A549 (cell line): Measurements from ENCODE around the gene RPS23. TPM values are rescaled to one million over a fixed set of nuclear protein-coding genes. Genes with fewer than 3 reads are reported as not detected.

Source experiments
- ATAC-seq, 2 experiments: fragments of 200-7000 bp in 1 of 2; fragments of >200 bp in 1 of 2; cut with Nextera tagmentation in 1 of 2; cut with Tn5 transposase in 1 of 2; 3 replicates each; pipeline versions ENCODE4 v1.8.0 to v1.9.1; 2018 to 2020; ENCODE audit warnings: mild to moderate bottlenecking in 1 of 2, moderate library complexity in 1 of 2
- CTCF ChIA-PET: fragments of 300-600 bp; sonication (Branson Sonifier 250); formaldehyde crosslinking; extraction: SDS; loops from one replicate; lab custom pipeline; 2021; ENCODE audit warnings: antibody characterized with exemption, inconsistent platforms; lab: Yijun Ruan, JAX
- POLR2A ChIA-PET: fragments of 350-600 bp; formaldehyde crosslinking; extraction: SDS; loops from one replicate; lab custom pipeline; 2021; ENCODE audit warnings: antibody characterized with exemption, inconsistent platforms; lab: Yijun Ruan, JAX
- DNase-seq, 2 experiments: peaks; one replicate each; pipeline versions ENCODE4 v3.0.0 to v3.0.0-alpha.2; 2011 to 2016; ENCODE audit warnings: low read depth in 1 of 2, low spot score in 1 of 2
- FAIRE-seq: peaks from 2 replicates; lab custom pipeline; 2011; peaks lifted over from hg19 to GRCh38; lab: Jason Lieb, UNC
- H3K27ac ChIP-seq, 2 experiments: fragments of >200 bp; sonication (Bioruptor Twin); formaldehyde crosslinking; 3 replicates each; pipeline ENCODE4 v1.5.1; 2016 to 2017
- H3K4me1 ChIP-seq: fragments of >200 bp; sonication (Bioruptor Twin); formaldehyde crosslinking; 3 replicates; pipeline ENCODE4 v1.6.1; 2016
- H3K4me2 ChIP-seq: fragments of >200 bp; sonication (Bioruptor Twin); formaldehyde crosslinking; 3 replicates; pipeline ENCODE4 v1.6.1; 2016
- H3K4me3 ChIP-seq: fragments of >200 bp; sonication (Bioruptor Twin); formaldehyde crosslinking; 3 replicates; pipeline ENCODE4 v1.5.1; 2016
- H3K9me3 ChIP-seq: fragments of >200 bp; sonication (Bioruptor Twin); formaldehyde crosslinking; 3 replicates; pipeline ENCODE4 v1.6.1; 2016
- CBX2 ChIP-seq: fragments of 200-600 bp; sonication (generic); IDR thresholded peaks from 2 replicates; pipeline ENCODE4 v1.6.1; 2016; ENCODE audit warnings: low read depth, mild to moderate bottlenecking, borderline replicate concordance
- CEBPB ChIP-seq, 2 experiments: fragments of >200 bp in 1 of 2; sonication (Bioruptor Twin) in 1 of 2; formaldehyde crosslinking in 1 of 2; IDR thresholded peaks; 2 replicates each; pipeline ENCODE4 v1.6.1; 2012 to 2016
- EHF ChIP-seq: fragments of 250-450 bp; sonication (Bioruptor Pico); IDR thresholded peaks from 2 replicates; pipeline ENCODE4 v1.5.0; 2020; ENCODE audit warnings: mild to moderate bottlenecking
- ESRRA ChIP-seq: fragments of 150-350 bp; IDR thresholded peaks from 2 replicates; pipeline ENCODE4 v1.6.1; 2014; ENCODE audit warnings: mild to moderate bottlenecking, low read length, borderline replicate concordance
- FOXS1 ChIP-seq: fragments of 250-450 bp; sonication (Bioruptor Pico); IDR thresholded peaks from 2 replicates; pipeline ENCODE4 v1.5.0; 2020; ENCODE audit warnings: mild to moderate bottlenecking, moderate library complexity
- GATA3 ChIP-seq: IDR thresholded peaks from 2 replicates; pipeline ENCODE4 v1.6.1; 2012; ENCODE audit warnings: borderline replicate concordance
- HEYL ChIP-seq: fragments of 250-450 bp; sonication (Bioruptor Pico); IDR thresholded peaks from 2 replicates; pipeline ENCODE4 v1.8.0; 2021; ENCODE audit warnings: mild to moderate bottlenecking, moderate library complexity
- HOXA7 ChIP-seq: fragments of 250-450 bp; sonication (Bioruptor Pico); IDR thresholded peaks from 2 replicates; pipeline ENCODE4 v1.5.0; 2020; ENCODE audit warnings: mild to moderate bottlenecking, moderate library complexity
- HOXB13 ChIP-seq: fragments of 250-450 bp; sonication (Bioruptor Pico); IDR thresholded peaks from 2 replicates; pipeline ENCODE4 v1.5.0; 2020; ENCODE audit warnings: low read depth, mild to moderate bottlenecking, moderate library complexity
- HOXB5 ChIP-seq: fragments of 250-450 bp; sonication (Bioruptor Pico); IDR thresholded peaks from 2 replicates; pipeline ENCODE4 v1.5.0; 2020; ENCODE audit warnings: mild to moderate bottlenecking, moderate library complexity
- MYC ChIP-seq: IDR thresholded peaks from 2 replicates; pipeline ENCODE4 v1.6.1; 2012; ENCODE audit warnings: mild to moderate bottlenecking, inconsistent platforms, low read length, improper control_type of control experiment, borderline replicate concordance
- NFE2L2 ChIP-seq: fragments of 150-350 bp; conservative IDR thresholded peaks from 2 replicates; pipeline ENCODE4 v1.6.1; 2014; ENCODE audit warnings: low read length
- NR3C1 ChIP-seq: fragments of >200 bp; sonication (Bioruptor Twin); formaldehyde crosslinking; IDR thresholded peaks from 3 replicates; pipeline ENCODE4 v1.6.1; 2017
- PHF8 ChIP-seq: fragments of 200-600 bp; sonication (generic); IDR thresholded peaks from 2 replicates; pipeline ENCODE4 v1.6.1; 2016; ENCODE audit warnings: low read depth, mild to moderate bottlenecking, antibody characterized with exemption, moderate library complexity, borderline replicate concordance
- POLR2AphosphoS2 ChIP-seq: conservative IDR thresholded peaks from 2 replicates; pipeline ENCODE4 v1.6.1; 2012; ENCODE audit warnings: low read length, improper control_type of control experiment, inconsistent platforms
- RAD21 ChIP-seq, 2 experiments: fragments of >200 bp in 1 of 2; sonication (Bioruptor Twin) in 1 of 2; formaldehyde crosslinking in 1 of 2; IDR thresholded peaks in 1 of 2; conservative IDR thresholded peaks in 1 of 2; 2 replicates in 1 of 2; 3 replicates in 1 of 2; pipeline ENCODE4 v1.6.1; 2012 to 2018; ENCODE audit warnings: inconsistent platforms in 1 of 2
- RFX5 ChIP-seq: fragments of 450-650 bp; IDR thresholded peaks from 2 replicates; pipeline ENCODE4 v1.7.1; 2014; ENCODE audit warnings: antibody characterized with exemption, mild to moderate bottlenecking, moderate library complexity
- SMC3 ChIP-seq: fragments of >200 bp; sonication (Bioruptor Twin); formaldehyde crosslinking; IDR thresholded peaks from 3 replicates; pipeline ENCODE4 v1.6.1; 2018; ENCODE audit warnings: inconsistent platforms
- TFCP2L1 ChIP-seq: fragments of 250-450 bp; sonication (Bioruptor Pico); IDR thresholded peaks from 2 replicates; pipeline ENCODE4 v1.5.0; 2021; ENCODE audit warnings: mild to moderate bottlenecking
- ZC3H11A ChIP-seq: fragments of 450-650 bp; IDR thresholded peaks from 2 replicates; pipeline ENCODE4 v1.6.1; 2014; ENCODE audit warnings: antibody characterized with exemption, mild to moderate bottlenecking
- ZSCAN20 ChIP-seq: fragments of 250-450 bp; sonication (Bioruptor Pico); IDR thresholded peaks from 2 replicates; pipeline ENCODE4 v1.8.0; 2022; ENCODE audit warnings: mild to moderate bottlenecking, moderate library complexity
- WGBS: methylation state at CpG from one replicate; pipeline ENCODE4 v1.1.6; 2017; ENCODE audit errors: missing lambda C conversion rate; 5-methylcytosine and 5-hydroxymethylcytosine counted together
- polyA plus RNA-seq, 4 experiments: library from polyadenylated mRNA; depleted of rRNA in 3 of 4; stranded (reverse); fragments of >200 nt; fragmentation: RNase III in 1 of 4; extraction: RNeasy Plus Mini Kit Qiagen cat#74134 plus additional on column Dnase treatment in 1 of 4; gene quantifications; 2 replicates in 3 of 4; 3 replicates in 1 of 4; pipeline ENCODE4 v1.2.3, GENCODE V29; 2011 to 2017
- TF ChIP-seq, protein P1 (sequence below): IDR thresholded peaks from 2 replicates; pipeline ENCODE4 v1.6.1; 2012; ENCODE audit warnings: low read depth, borderline replicate concordance
- TF ChIP-seq, protein P2 (sequence below): fragments of >200 bp; sonication (Bioruptor Twin); formaldehyde crosslinking; IDR thresholded peaks from 2 replicates; pipeline ENCODE4 v1.6.1; 2016
- TF ChIP-seq, protein P3 (sequence below): fragments of >200 bp; sonication (Bioruptor Twin); formaldehyde crosslinking; IDR thresholded peaks from 3 replicates; pipeline ENCODE4 v1.5.1; 2016
- TF ChIP-seq, protein P4 (sequence below): fragments of 150-350 bp; IDR thresholded peaks from 2 replicates; pipeline ENCODE4 v1.6.1; 2014; ENCODE audit warnings: low read depth, mild to moderate bottlenecking, low read length
- TF ChIP-seq, protein P5 (sequence below): fragments of >200 bp; sonication (Bioruptor Twin); formaldehyde crosslinking; IDR thresholded peaks from 3 replicates; pipeline ENCODE4 v1.6.1; 2016

RPS23 gene
- polyA plus RNA-seq, 2 of the 4 experiments (the other 2 are of a cell fraction) = 4,112 to 5,033 TPM

DNA sequence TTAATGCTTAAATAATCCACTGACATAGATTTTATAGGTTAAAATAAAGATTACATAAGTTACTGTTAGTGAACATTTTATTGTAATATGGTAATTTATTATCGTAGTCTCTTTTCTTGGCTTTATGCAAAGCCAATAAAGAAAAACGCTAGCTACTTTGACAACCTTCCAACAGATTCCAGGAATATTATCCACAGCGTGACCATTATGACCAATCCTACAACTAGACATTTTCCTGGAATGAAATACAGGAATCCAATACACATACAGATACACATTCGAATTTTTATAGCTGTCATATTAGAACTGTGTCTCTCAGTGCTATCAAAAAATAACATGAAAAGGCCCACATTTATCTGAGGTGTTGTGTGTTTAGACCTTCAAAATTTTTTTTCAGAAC is 13.1 kb downstream of the RPS23 start:
- TF ChIP-seq CEBPB (IDR thresholded peaks at IDR 0.05) = no peak
- no peak for TF ChIP-seq RFX5
- TF ChIP-seq GATA3 = no peak
- TF ChIP-seq, protein P1, sequence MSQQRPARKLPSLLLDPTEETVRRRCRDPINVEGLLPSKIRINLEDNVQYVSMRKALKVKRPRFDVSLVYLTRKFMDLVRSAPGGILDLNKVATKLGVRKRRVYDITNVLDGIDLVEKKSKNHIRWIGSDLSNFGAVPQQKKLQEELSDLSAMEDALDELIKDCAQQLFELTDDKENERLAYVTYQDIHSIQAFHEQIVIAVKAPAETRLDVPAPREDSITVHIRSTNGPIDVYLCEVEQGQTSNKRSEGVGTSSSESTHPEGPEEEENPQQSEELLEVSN = no peak
- no peak for TF ChIP-seq RAD21 (conservative IDR thresholded peaks at IDR 0.05 in 1 of 2, IDR thresholded peaks at IDR 0.05 in 1 of 2)
- TF ChIP-seq, protein P2, sequence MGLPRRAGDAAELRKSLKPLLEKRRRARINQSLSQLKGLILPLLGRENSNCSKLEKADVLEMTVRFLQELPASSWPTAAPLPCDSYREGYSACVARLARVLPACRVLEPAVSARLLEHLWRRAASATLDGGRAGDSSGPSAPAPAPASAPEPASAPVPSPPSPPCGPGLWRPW = no peak
- TF ChIP-seq POLR2AphosphoS2 = no peak
- no peak for TF ChIP-seq HOXB13 (CRISPR knock-in tag)
- TF ChIP-seq HOXA7 (CRISPR knock-in tag) = no peak
- no peak for TF ChIP-seq NFE2L2
- no peak for TF ChIP-seq FOXS1 (CRISPR knock-in tag)
- H3K4me2 ChIP-seq = no peak overlapping the region
- H3K27ac ChIP-seq = no peak overlapping the region
- no peaks in the 10 kb centered on the region for H3K4me1 ChIP-seq
- FAIRE-seq (no peak), ATAC-seq (no peak), DNase-seq (no peak)
- H3K9me3 ChIP-seq = no peaks in the 10 kb centered on the region
- H3K4me3 ChIP-seq = no peak overlapping the region
- CTCF ChIA-PET = interaction anchor here (1.0 kb wide), 1 partner anchor 9 kb away, joined by 3 read pairs; no protein-coding TSS in a partner anchor
- POLR2A ChIA-PET = no interaction called here
- 86% methylated on average over 4 of the region's 4 CpGs for WGBS

DNA sequence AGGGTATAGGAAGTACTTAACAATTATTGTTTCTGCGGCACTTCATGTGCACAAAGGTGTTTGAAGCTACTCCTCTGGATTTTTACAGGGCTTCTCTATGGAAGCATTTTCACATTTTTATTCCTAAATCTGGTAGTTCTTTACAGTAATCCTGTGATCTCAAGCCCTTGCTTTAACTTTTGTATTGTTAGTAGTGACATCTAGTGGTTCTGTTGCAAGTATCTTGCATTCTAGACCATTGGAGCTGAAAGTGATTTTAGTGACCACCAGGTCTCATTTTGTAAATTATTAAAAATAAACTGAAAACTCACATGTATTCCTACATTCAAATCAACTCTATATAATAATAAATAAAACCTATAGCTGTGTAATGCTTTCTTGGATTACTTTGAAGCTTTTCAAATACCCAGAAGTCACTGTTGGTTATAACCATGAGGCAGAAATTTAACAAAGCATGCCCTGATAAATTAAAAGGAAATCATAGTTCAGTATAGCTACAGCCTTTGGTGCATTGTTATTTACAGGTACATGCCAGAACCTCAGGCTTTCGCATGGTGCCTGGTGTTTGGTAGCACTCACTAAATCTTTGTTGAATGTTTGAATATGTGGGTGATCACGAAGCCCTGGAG is 18.9 kb downstream of the RPS23 start:
- H3K9me3 ChIP-seq = no peaks in the 10 kb centered on the region
- peak; percentile 83 to 86 for ATAC-seq
- TF ChIP-seq HOXB13 (CRISPR knock-in tag) = no peak
- peak; percentile 48 to 55 for TF ChIP-seq RAD21 (conservative IDR thresholded peaks at IDR 0.05 in 1 of 2, IDR thresholded peaks at IDR 0.05 in 1 of 2)
- TF ChIP-seq, protein P3, sequence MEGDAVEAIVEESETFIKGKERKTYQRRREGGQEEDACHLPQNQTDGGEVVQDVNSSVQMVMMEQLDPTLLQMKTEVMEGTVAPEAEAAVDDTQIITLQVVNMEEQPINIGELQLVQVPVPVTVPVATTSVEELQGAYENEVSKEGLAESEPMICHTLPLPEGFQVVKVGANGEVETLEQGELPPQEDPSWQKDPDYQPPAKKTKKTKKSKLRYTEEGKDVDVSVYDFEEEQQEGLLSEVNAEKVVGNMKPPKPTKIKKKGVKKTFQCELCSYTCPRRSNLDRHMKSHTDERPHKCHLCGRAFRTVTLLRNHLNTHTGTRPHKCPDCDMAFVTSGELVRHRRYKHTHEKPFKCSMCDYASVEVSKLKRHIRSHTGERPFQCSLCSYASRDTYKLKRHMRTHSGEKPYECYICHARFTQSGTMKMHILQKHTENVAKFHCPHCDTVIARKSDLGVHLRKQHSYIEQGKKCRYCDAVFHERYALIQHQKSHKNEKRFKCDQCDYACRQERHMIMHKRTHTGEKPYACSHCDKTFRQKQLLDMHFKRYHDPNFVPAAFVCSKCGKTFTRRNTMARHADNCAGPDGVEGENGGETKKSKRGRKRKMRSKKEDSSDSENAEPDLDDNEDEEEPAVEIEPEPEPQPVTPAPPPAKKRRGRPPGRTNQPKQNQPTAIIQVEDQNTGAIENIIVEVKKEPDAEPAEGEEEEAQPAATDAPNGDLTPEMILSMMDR = peak; percentile 68
- TF ChIP-seq SMC3 = peak; percentile 53; the same call in 2 of the 3 replicates
- TF ChIP-seq ESRRA = no peak
- FAIRE-seq = peak; percentile 86
- H3K27ac ChIP-seq = no peak overlapping the region
- no peak overlapping the region for H3K4me2 ChIP-seq
- peak; percentile 14 to 35 for DNase-seq
- no peaks in the 10 kb centered on the region for H3K4me1 ChIP-seq
- POLR2A ChIA-PET = interaction anchor here (1.2 kb wide), 1 partner anchor 15 kb away, joined by 3 read pairs; no protein-coding TSS in a partner anchor
- WGBS = 88% methylated on average over 3 of the region's 3 CpGs
- CTCF ChIA-PET = interaction anchor here (0.7 to 3.2 kb wide), 18 partner anchors 9 to 1054 kb away, joined by 3 to 16 read pairs (median 4); no protein-coding TSS in a partner anchor
- H3K4me3 ChIP-seq = no peak overlapping the region

DNA sequence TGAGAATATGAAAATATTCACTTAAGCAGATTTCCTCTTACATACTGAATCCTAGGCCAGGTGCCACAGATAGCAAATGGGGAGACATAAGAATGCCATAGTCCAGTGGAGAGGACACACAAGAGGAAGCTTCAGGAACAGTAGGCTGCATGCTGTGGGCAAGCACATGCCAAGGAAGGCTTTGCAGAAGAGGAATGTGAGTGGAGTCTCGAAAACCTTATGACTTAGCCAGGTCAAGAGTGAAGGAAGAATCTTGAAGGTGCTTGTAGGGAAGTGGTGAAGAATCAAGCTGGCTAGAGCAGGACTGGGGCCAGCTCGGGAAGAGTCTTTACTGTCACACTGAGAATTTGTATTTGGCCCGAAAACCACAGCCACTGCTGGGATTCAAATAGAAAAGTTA is 20.4 kb downstream of the RPS23 start:
- Histone ChIP-seq H3K9me3 (no peaks in the 10 kb centered on the region), H3K4me2 (no peak overlapping the region), H3K4me3 (no peak overlapping the region), H3K27ac (no peak overlapping the region), H3K4me1 (no peaks in the 10 kb centered on the region)
- ATAC-seq (no peak), DNase-seq (no peak), FAIRE-seq (no peak)
- ChIA-PET POLR2A (interaction anchor here (0.5 to 0.7 kb wide), 3 partner anchors 22 to 1410 kb away, joined by 3 to 5 read pairs (median 4); no protein-coding TSS in a partner anchor), CTCF (interaction anchor here (0.9 to 2.4 kb wide), 4 partner anchors 11 to 836 kb away, joined by 4 to 16 read pairs (median 8); no protein-coding TSS in a partner anchor)
- WGBS = 77% methylated on average over 3 of the region's 3 CpGs
- no peak for TF ChIP-seq HEYL (CRISPR knock-in tag)
- no peak for TF ChIP-seq TFCP2L1
- TF ChIP-seq NR3C1 = no peak
- TF ChIP-seq EHF = no peak
- TF ChIP-seq RFX5 = no peak
- no peak for TF ChIP-seq ZSCAN20
- TF ChIP-seq MYC = no peak
- TF ChIP-seq, protein P4, sequence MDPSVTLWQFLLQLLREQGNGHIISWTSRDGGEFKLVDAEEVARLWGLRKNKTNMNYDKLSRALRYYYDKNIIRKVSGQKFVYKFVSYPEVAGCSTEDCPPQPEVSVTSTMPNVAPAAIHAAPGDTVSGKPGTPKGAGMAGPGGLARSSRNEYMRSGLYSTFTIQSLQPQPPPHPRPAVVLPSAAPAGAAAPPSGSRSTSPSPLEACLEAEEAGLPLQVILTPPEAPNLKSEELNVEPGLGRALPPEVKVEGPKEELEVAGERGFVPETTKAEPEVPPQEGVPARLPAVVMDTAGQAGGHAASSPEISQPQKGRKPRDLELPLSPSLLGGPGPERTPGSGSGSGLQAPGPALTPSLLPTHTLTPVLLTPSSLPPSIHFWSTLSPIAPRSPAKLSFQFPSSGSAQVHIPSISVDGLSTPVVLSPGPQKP = no peak
- no peak for TF ChIP-seq CBX2
- TF ChIP-seq, protein P5, sequence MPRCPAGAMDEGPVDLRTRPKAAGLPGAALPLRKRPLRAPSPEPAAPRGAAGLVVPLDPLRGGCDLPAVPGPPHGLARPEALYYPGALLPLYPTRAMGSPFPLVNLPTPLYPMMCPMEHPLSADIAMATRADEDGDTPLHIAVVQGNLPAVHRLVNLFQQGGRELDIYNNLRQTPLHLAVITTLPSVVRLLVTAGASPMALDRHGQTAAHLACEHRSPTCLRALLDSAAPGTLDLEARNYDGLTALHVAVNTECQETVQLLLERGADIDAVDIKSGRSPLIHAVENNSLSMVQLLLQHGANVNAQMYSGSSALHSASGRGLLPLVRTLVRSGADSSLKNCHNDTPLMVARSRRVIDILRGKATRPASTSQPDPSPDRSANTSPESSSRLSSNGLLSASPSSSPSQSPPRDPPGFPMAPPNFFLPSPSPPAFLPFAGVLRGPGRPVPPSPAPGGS = no peak
- no peak for TF ChIP-seq PHF8
- no peak for TF ChIP-seq HOXB5 (CRISPR knock-in tag)
- TF ChIP-seq ZC3H11A = no peak
- TF ChIP-seq, protein P2 = no peak
